Measurements from ENCODE around the gene BPIFB2.

DNA sequence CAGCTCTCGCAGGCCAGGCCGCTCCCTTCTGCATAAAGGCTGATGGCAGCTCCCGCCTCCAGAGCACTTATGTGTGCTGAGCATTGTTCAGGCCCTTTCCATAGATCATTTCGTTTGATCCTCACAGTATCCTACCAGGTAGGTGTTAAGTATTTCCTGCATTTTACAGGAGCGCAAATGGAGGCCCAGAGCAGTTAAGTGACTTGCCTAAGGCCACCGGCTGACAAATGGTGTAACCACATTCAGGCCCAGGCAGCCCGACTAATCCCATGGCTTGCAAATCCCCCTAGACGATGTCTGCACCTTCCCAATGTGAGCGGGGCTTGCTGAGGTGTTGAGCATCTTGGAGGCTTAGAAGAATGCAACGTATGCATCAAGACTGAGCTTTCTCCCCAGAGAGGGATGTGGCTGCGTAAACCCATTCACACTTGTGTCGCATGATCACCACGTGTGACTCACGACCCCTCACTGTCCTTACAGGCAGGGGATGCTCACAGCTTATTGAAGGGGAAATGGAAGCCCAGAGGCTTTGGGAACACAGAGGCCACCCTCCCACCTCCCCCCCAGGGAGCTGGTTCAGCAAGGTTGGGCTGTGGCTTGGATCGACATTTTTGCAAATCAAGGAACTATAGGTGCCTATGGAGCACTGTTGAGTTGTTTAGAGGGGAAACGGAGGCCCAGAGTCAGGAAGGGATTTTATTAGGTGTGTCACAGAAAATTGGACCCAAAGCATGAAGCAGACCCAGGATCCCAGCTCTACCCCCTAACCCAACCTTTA lies 7.0 kb downstream of the BPIFB2 start:
- no peak for TF ChIP-seq POLR2A (IDR thresholded peaks at IDR 0.05)
- TF ChIP-seq, protein P1, sequence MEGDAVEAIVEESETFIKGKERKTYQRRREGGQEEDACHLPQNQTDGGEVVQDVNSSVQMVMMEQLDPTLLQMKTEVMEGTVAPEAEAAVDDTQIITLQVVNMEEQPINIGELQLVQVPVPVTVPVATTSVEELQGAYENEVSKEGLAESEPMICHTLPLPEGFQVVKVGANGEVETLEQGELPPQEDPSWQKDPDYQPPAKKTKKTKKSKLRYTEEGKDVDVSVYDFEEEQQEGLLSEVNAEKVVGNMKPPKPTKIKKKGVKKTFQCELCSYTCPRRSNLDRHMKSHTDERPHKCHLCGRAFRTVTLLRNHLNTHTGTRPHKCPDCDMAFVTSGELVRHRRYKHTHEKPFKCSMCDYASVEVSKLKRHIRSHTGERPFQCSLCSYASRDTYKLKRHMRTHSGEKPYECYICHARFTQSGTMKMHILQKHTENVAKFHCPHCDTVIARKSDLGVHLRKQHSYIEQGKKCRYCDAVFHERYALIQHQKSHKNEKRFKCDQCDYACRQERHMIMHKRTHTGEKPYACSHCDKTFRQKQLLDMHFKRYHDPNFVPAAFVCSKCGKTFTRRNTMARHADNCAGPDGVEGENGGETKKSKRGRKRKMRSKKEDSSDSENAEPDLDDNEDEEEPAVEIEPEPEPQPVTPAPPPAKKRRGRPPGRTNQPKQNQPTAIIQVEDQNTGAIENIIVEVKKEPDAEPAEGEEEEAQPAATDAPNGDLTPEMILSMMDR (IDR thresholded peaks at IDR 0.05): no peak

Data from heart left ventricle (tissue), 13 donors.